ENCODE data around the gene GAD2.

GAD2 gene
- long read RNA-seq, donor 1, partial matches to known transcripts, result 0 of 2 reads
- long read RNA-seq, donor 1, other reads (novel, unspliced or antisense), result 0 of 2 reads
- long read RNA-seq, donor 2, partial matches to known transcripts, result 0 of 3 reads
- long read RNA-seq, donor 2, other reads (novel, unspliced or antisense), result 0 of 3 reads
- long read RNA-seq, donor 3, result 0 reads
- long read RNA-seq, donor 4, partial matches to known transcripts, result 0 of 1 reads
- long read RNA-seq, donor 4, other reads (novel, unspliced or antisense), result 0 of 1 reads
- long read RNA-seq, donor 5, partial matches to known transcripts, result 0 of 2 reads
- long read RNA-seq, donor 5, other reads (novel, unspliced or antisense), result 0 of 2 reads
- long read RNA-seq, donor 6, result 0 reads
- long read RNA-seq, donor 7, partial matches to known transcripts, result 0 of 4 reads
- long read RNA-seq, donor 7, other reads (novel, unspliced or antisense), result 0 of 4 reads
- long read RNA-seq, donor 8, partial matches to known transcripts, result 0 of 1 reads
- long read RNA-seq, donor 8, other reads (novel, unspliced or antisense), result 0 of 1 reads

GRCh38 chr10:26216585-26217395 lies at the start of gene GAD2:
TSS of gene GAD2 (plus strand) at chr10:26216774. CDS start at chr10:26216810, 36 bp downstream.
- DNase-seq, result peak; percentile 75

GRCh38 chr10:26169466-26169865 lies 47.1 kb upstream of the GAD2 start:
- no peak for DNase-seq

DNA sequence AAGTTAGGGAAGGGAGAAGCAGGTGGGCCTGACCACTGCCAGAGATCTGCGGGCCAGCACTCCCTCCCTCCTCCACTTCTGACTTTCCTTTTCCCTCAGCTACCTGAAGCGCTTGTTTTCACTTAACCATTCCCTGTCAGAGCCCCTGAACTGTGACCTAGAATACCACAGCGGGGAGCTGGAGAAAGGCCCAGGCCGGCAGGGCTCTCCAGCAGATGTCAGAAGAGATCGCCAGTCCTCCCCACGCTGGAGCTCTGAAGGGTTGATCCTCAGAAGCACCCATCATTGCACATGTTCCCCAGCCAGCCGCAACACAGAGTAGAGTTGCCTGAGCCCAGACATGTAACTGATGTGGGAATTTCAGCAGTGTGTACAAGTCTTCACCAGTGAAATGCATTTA lies 44.4 kb upstream of the GAD2 start:
- no peak for DNase-seq

DNA sequence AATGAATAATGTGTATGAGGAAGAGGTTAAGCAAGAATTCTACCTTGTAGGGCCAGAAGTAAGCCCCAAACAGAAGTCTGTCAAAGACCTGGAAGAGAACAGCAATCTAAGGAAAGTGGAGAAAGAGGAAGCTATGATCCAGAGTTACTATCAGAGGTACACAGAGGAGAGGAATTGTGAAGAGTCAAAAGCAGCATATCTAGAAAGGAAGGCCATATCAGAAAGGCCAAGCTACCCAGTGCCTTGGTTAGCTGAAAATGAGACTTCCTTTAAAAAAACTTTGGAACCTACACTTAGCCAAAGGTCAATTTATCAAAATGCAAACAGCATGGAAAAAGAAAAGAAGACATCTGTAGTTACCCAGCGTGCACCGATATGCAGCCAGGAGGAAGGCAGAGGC lies 42.7 kb upstream of the GAD2 start:
- DNase-seq, result no peak

DNA sequence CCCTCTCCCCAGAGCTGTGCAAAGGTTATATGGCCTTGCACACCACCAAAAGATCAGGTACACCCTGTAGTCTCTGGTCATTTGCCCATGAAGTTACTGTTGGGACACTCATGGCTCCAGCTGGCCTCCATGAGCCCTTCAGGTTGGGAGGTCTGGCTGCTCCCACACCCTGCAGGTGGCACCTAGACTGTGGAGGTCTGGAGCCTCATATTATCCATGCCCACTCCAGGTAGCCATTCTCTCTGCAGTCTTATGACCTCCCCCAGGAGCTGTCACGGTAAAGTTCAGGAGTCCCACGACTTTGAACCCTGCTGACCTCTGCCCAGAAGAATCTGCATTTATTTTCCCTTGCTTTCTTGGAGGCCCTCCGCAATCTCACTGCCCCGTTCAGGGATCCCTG lies 39.2 kb upstream of the GAD2 start:
- no peak for DNase-seq

GRCh38 chr10:26194275-26194674 lies 22.3 kb upstream of the GAD2 start:
- DNase-seq, result no peak

GRCh38 chr10:26197248-26197647 lies 19.3 kb upstream of the GAD2 start:
- DNase-seq, result no peak

DNA sequence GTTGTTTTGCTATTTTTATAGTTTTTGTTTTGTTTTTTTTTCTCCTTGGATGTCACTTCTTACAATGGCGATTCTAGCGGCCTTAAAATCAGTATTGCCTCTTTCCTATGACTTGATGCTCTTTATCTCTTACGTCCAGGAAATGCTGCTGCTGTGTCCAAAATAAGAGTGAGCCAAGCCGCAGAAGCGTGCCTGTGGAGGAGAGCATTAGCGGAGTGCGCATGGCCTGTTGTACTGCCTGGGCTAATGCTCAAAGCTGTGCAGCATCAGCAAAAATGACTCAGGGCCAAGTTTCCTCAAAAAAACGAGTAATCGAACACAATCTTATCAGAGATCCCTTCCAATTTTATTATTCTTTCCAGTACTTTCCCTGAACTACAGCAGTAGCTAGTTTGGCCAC lies 18.5 kb upstream of the GAD2 start:
- no peak for DNase-seq

GRCh38 chr10:26199841-26200240 lies 16.7 kb upstream of the GAD2 start:
- DNase-seq, result no peak

- DNase-seq, result no peak
Observed at GRCh38 chr10:26205223-26205622, 11.4 kb upstream of the GAD2 start.

- peak; percentile 51 for DNase-seq
Observed at GRCh38 chr10:26211781-26212444, 4.7 kb upstream of the GAD2 start.

DNA sequence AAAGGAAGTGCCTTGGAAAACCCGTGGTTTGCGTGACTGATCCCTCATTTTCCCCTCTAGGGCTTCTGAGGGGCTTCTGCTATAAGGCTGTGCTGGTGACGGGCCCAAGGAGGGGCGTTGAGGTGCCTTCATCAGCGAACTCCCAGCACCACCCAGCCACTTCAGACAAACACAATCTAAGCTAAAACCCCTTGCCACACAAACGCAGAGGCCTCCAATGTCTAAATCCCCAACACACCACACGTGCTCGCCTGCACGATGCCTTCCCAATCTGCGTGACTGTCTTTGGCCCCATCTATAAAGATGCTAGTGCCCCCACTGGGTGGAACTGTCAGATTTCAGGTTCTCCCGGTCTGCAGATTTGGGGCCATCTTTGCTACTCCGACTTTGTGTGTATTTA lies 4.1 kb upstream of the GAD2 start:
- DNase-seq, result no peak

DNA sequence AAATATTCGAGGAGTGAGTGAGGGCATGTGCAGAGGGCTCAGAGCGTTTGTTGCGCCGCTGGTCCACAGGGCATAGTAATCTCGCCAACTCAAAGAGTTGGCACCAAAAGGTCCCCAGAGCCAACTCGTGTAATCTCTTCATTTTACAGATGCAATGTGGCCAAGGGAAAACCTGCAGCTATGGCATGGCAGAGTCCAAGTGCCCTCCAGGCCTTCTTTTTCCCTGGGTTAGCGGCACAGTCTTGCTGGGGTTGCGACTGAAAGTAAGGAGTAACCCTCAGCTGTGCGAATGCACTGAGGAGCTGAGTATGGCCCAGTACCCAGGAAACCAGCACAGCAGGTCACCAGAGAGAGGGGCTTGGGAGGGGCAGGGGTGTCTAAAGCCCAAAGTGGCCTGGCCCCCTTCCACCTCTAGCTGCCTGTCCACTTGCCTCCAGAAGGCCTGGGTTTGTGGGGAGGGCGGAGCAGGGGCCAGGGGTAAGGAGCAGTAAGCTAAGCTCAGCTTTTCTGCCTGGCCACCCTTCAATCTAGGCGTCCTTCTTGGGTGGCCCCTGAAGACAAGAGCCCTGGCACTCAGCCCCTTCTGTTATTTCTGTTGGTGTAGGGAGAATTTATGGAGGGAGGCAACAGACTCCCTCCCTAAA lies 3.3 kb upstream of the GAD2 start:
- no peak for DNase-seq

- DNase-seq, result peak; percentile 6
Observed at GRCh38 chr10:26214004-26214403, 2.6 kb upstream of the GAD2 start.

- peak; percentile 56 for DNase-seq
Observed at GRCh38 chr10:26214551-26215395, 1.8 kb upstream of the GAD2 start.

DNA sequence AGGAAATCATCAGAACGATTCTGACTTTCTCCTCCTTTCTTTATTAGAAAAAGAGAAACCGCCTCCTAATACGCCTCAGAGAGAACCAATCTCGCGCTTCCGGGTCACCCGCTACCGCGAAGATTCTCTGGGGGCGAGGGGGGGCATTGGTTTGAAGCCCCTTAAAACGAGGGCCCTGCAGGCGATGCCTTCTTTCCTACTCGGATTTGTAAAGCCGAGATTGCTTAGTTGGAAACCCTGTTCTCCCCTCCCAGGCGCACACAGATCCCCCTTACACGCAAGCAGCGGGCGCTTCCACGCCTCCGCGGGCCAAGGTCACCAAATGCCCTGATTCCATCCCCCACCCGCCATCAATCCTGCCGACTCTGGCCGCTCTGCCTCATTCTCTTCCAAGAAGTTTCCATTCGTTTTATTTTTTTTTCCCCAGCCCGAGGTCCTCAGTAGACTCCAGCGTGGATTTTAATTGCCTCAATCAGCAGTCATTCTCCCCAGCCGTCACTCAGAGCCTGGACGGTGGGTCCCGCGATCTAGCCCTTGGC lies 1.1 kb upstream of the GAD2 start:
- no peak for DNase-seq

- DNase-seq, result peak; percentile 77
Observed at GRCh38 chr10:26215935-26216584, 514 bp upstream of the GAD2 start.

- DNase-seq, result peak; percentile 76
Observed at GRCh38 chr10:26217396-26218086, 967 bp downstream of the GAD2 start.

- DNase-seq, result no peak
Observed at GRCh38 chr10:26219676-26220075, 3.1 kb downstream of the GAD2 start.

- no peak for DNase-seq
Observed at GRCh38 chr10:26220901-26221300, 4.3 kb downstream of the GAD2 start.

All from right kidney (tissue), 9 donors.